Measurements from ENCODE around the gene CDH2. TPM values are rescaled to one million over a fixed set of nuclear protein-coding genes. Genes with fewer than 3 reads are reported as not detected.
A peak's percentile ranks its signal among the peaks of the same experiment; 100 is the strongest.

The CDH2 gene
- total RNA-seq, 4 donors from 2014 or later, result 0.13 to 0.95 (median 0.64) TPM

DNA sequence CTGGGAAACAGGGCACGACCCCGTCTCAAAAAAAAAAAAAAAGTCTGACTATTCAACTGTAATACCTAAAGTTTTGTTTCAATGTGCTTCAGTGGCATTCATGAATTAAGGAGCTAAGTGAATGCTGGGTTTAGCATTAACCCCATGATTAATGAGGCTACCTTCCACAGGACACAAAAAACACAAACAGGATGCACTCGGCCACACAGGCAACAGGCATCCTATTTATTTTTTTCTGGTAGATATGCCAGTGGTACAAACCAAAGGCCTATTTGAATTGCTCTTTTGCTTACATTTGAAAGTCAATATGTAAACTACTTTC is 48.3 kb downstream of the CDH2 start:
- TF ChIP-seq, protein P1, sequence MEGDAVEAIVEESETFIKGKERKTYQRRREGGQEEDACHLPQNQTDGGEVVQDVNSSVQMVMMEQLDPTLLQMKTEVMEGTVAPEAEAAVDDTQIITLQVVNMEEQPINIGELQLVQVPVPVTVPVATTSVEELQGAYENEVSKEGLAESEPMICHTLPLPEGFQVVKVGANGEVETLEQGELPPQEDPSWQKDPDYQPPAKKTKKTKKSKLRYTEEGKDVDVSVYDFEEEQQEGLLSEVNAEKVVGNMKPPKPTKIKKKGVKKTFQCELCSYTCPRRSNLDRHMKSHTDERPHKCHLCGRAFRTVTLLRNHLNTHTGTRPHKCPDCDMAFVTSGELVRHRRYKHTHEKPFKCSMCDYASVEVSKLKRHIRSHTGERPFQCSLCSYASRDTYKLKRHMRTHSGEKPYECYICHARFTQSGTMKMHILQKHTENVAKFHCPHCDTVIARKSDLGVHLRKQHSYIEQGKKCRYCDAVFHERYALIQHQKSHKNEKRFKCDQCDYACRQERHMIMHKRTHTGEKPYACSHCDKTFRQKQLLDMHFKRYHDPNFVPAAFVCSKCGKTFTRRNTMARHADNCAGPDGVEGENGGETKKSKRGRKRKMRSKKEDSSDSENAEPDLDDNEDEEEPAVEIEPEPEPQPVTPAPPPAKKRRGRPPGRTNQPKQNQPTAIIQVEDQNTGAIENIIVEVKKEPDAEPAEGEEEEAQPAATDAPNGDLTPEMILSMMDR (IDR thresholded peaks at IDR 0.05), result no peak
- no peak for TF ChIP-seq POLR2A (IDR thresholded peaks at IDR 0.05)
- intact Hi-C loops (cut with DNase I; ENCODE audit: low total_unique reads), result no loop called here
- H3K4me3 ChIP-seq (ENCODE audit: low read depth, poor library complexity, severe bottlenecking), result no peak overlapping the region
- no peak for DNase-seq (ENCODE audit: low spot score in 2 of 2)
- 90 to 95% methylated on average over 3 of the region's 3 CpGs for WGBS, 2 donors

DNA sequence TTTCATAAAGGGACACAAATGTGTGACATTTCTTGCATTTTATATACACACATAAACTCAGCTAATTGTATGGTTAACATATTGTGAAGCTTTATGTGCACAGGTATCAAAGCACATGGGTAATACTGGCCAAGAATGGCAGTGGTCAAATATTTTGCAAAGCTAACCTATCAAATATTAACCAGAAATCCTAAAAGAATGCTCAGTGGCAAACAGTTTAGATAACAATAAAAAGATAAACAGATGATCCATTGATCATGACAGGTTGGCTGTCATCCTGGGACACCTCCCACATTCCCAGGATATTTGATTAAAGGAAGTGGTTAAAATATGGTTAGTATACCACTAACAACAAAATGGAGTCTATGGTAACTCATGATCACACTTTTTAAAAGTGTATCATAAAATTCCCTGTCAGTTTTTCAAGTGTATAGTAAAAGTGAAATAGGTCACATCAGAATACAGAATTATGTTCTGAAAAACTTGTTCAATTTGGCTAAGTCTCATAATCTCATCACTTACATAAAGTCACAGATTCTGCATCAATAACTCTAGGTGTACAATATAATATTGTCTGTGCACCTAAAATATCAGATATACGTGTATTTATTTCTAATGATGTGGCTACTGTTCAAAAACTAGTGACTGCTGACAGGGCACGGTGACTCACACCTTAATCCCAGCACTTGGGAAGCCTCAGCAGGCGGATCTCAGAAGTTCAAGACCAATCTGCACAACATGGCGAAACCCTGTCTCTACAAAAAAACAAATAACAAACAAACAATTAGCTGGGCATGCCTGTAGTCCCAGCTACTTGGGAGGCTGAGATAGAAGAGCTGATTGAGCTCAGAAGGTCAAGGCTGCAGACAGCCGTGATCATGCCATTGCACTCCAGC is 48.9 kb downstream of the CDH2 start:
- no peak overlapping the region for H3K4me3 ChIP-seq (ENCODE audit: low read depth, poor library complexity, severe bottlenecking)
- intact Hi-C loops (cut with DNase I; ENCODE audit: low total_unique reads), result no loop called here
- no peak for DNase-seq (ENCODE audit: low spot score in 2 of 2)
- 79 to 81% methylated on average over 5 of the region's 5 CpGs for WGBS, 2 donors
- TF ChIP-seq POLR2A (IDR thresholded peaks at IDR 0.05), result no peak
- TF ChIP-seq, protein P1 (IDR thresholded peaks at IDR 0.05), result peak in 1 of 3 donors; percentile 75

DNA sequence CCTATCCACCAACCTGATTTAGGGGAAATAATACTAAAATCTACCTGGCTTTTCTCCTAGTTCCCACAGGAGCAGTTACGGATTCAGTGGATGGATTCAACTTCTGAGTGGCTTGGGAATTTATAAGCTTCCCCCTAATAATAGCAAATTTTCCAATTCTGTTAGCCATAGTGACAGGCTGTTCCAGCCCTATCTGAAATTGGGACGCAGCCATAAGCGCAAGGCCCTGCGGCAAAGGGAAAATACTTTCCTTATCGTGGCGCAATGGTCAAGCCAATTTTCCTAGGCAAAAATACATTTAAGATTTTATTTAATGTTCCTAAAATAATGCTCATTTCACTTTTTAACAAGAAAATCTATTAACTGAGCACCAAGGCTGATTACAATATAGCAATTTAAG is 49.7 kb downstream of the CDH2 start:
- TF ChIP-seq POLR2A (IDR thresholded peaks at IDR 0.05), result no peak
- TF ChIP-seq, protein P1 (IDR thresholded peaks at IDR 0.05), result no peak
- H3K4me3 ChIP-seq (ENCODE audit: low read depth, poor library complexity, severe bottlenecking), result no peak overlapping the region
- no peak for DNase-seq (ENCODE audit: low spot score in 2 of 2)
- intact Hi-C loops (cut with DNase I; ENCODE audit: low total_unique reads), result no loop called here
- WGBS, 2 donors, result 96 to 98% methylated on average over 6 of the region's 6 CpGs

DNA sequence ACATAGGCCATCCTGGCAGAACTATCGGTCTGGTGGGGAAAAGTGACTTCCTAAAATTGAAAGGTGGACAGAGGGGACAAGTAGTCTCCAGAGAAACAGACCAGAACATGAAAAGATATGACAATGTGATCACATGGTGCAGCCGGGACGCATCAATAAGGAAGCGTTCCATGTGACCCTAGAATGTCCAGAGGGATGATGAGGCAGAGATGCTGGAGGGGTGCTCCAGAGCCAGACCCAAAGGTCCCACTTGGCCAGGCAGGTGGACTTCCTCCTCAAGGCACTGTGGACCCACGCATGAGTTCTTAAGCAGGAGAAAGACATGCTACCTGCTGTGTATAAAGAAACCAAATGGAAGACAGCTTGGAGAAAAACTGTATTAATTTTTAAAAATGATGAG is 50.2 kb downstream of the CDH2 start:
- intact Hi-C loops (cut with DNase I; ENCODE audit: low total_unique reads), result no loop called here
- TF ChIP-seq, protein P1 (IDR thresholded peaks at IDR 0.05), result no peak
- no peak for TF ChIP-seq POLR2A (IDR thresholded peaks at IDR 0.05)
- DNase-seq (ENCODE audit: low spot score in 2 of 2), result no peak
- no peak overlapping the region for H3K4me3 ChIP-seq (ENCODE audit: low read depth, poor library complexity, severe bottlenecking)
- 91 to 94% methylated on average over 5 of the region's 5 CpGs for whole genome bisulfite sequencing, 2 donors

DNA sequence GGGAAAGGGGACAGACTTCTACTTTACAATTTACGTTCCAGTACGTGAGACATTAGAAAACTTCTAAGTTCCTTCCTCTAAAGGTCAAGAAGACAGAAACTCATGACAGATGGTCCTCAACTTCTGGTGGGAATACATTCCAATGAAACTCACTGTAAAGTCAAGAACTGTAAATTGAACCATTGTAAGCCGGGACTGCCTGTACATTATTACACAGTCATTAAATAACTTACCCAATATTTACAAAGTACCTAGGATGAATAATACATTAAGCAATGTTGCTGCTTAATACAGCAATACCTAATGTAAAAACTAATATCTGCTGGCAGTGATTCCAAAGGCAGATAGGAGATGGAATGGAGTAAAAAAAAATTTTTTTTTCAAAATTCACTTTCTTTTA is 51.9 kb downstream of the CDH2 start:
- WGBS, 2 donors, result 69 to 76% methylated on average over 3 of the region's 3 CpGs

More for the DNA sequence above, 51.9 kb downstream of the CDH2 start:
- intact Hi-C loops (cut with DNase I; ENCODE audit: low total_unique reads), result no loop called here
- no peak overlapping the region for H3K4me3 ChIP-seq (ENCODE audit: low read depth, poor library complexity, severe bottlenecking)
- no peak for DNase-seq (ENCODE audit: low spot score in 2 of 2)
- TF ChIP-seq POLR2A (IDR thresholded peaks at IDR 0.05), result no peak
- TF ChIP-seq, protein P1 (IDR thresholded peaks at IDR 0.05), result no peak

All from lower leg skin (tissue), 4 donors.